ENCODE measurements around the gene GPR132. TPM values are rescaled to one million over a fixed set of nuclear protein-coding genes. Genes with fewer than 3 reads are reported as not detected.

Gene GPR132
- polyA plus RNA-seq, 1 donor from 2014 or later = not detected

GRCh38 chr14:105076296-105076804 lies 11.1 kb upstream of the GPR132 start:
- Histone ChIP-seq H3K27ac (ENCODE audit: low read length) (no peak overlapping the region), H3K9me2 (ENCODE audit: insufficient read depth, low read length) (no peaks in the 10 kb centered on the region), H2AFZ (ENCODE audit: low read depth, low read length) (no peak overlapping the region), H3K4me2 (ENCODE audit: low read length) (no peak overlapping the region), H3F3A (ENCODE audit: insufficient read depth, low read length, poor library complexity, severe bottlenecking) (no peaks in the 10 kb centered on the region), H3K4me3 (ENCODE audit: low read length) (no peak overlapping the region), H3K27me3 (ENCODE audit: insufficient read depth, low read depth, low read length) (no peaks in the 10 kb centered on the region), H3K9me3 (ENCODE audit: low read length) (no peaks in the 10 kb centered on the region), H4K20me1 (ENCODE audit: insufficient read depth) (no peaks in the 10 kb centered on the region), H3K36me3 (ENCODE audit: insufficient read depth, low read length) (no peaks in the 10 kb centered on the region), H3K9ac (ENCODE audit: low read length) (no peak overlapping the region), H3K79me2 (replicated peaks; ENCODE audit: insufficient read depth, low read length) (no peaks in the 10 kb centered on the region)
- TF ChIP-seq SMC3 (conservative IDR thresholded peaks at IDR 0.05; ENCODE audit: poor library complexity) (no peak), REST (IDR thresholded peaks at IDR 0.05; ENCODE audit: borderline replicate concordance) (no peak)

- H3K4me3 ChIP-seq (ENCODE audit: low read length) = no peak overlapping the region
- no peak overlapping the region for H2AFZ ChIP-seq (ENCODE audit: low read depth, low read length)
- no peaks in the 10 kb centered on the region for H3K9me3 ChIP-seq (ENCODE audit: low read length)
- no peaks in the 10 kb centered on the region for H3K27me3 ChIP-seq (ENCODE audit: insufficient read depth, low read depth, low read length)
- no peaks in the 10 kb centered on the region for H3K36me3 ChIP-seq (ENCODE audit: insufficient read depth, low read length)
- H3F3A ChIP-seq (ENCODE audit: insufficient read depth, low read length, poor library complexity, severe bottlenecking) = no peaks in the 10 kb centered on the region
- H3K9ac ChIP-seq (ENCODE audit: low read length) = no peak overlapping the region
- H3K4me2 ChIP-seq (ENCODE audit: low read length) = no peak overlapping the region
- no peak overlapping the region for H3K27ac ChIP-seq (ENCODE audit: low read length)
- no peaks in the 10 kb centered on the region for H3K9me2 ChIP-seq (ENCODE audit: insufficient read depth, low read length)
- no peaks in the 10 kb centered on the region for H3K79me2 ChIP-seq (replicated peaks; ENCODE audit: insufficient read depth, low read length)
- TF ChIP-seq TAF1 (IDR thresholded peaks at IDR 0.05; ENCODE audit: low read depth) (no peak), EP300 (conservative IDR thresholded peaks at IDR 0.05; ENCODE audit: poor library complexity, severe bottlenecking) (no peak), REST (IDR thresholded peaks at IDR 0.05; ENCODE audit: borderline replicate concordance) (no peak), MXI1 (conservative IDR thresholded peaks at IDR 0.05; ENCODE audit: poor library complexity, severe bottlenecking) (no peak), RAD21 (conservative IDR thresholded peaks at IDR 0.05) (no peak), SMC3 (conservative IDR thresholded peaks at IDR 0.05; ENCODE audit: poor library complexity) (no peak), POLR2AphosphoS5 (IDR thresholded peaks at IDR 0.05) (no peak), EZH2 (IDR thresholded peaks at IDR 0.05; ENCODE audit: borderline replicate concordance, insufficient read depth, low read length, poor library complexity, severe bottlenecking) (no peak), CTCF (IDR thresholded peaks at IDR 0.05; ENCODE audit: poor library complexity, severe bottlenecking) (no peak)
- no peaks in the 10 kb centered on the region for H4K20me1 ChIP-seq (ENCODE audit: insufficient read depth)
These were observed 10.4 kb upstream of the GPR132 start for GRCh38 chr14:105075379-105076295.
